PFSK-1 (cell line): Measurements from ENCODE around the gene ACTA1.

ENCODE experiments used
- FOXP2 ChIP-seq: optimal IDR thresholded peaks from 2 replicates; pipeline ENCODE3; 2011; ENCODE audit warnings: borderline replicate concordance, control low read depth, inconsistent platforms; ENCODE audit not compliant: insufficient read depth; ENCODE audit errors: extremely low read length, extremely low read depth
- POLR2AphosphoS5 ChIP-seq: IDR thresholded peaks from 2 replicates; pipeline ENCODE4 v1.6.1; 2012; ENCODE audit warnings: low read depth, mild to moderate bottlenecking, control low read depth, low read length, moderate library complexity
- REST ChIP-seq, 2 experiments: IDR thresholded peaks; 2 replicates each; pipeline versions ENCODE4 v1.6.1 to v1.8.0; 2011 to 2012; ENCODE audit warnings: low read depth in 2 of 2, low read length in 2 of 2, control low read depth in 1 of 2, inconsistent platforms in 1 of 2, mild to moderate bottlenecking in 1 of 2, moderate library complexity in 1 of 2; ENCODE audit not compliant: insufficient read depth in 1 of 2
- SIN3A ChIP-seq: IDR thresholded peaks from 2 replicates; pipeline ENCODE4 v1.6.1; 2012; ENCODE audit warnings: mild to moderate bottlenecking, low read length, moderate library complexity, borderline replicate concordance; ENCODE audit not compliant: insufficient read depth
- TAF1 ChIP-seq: IDR thresholded peaks from 2 replicates; pipeline ENCODE4 v1.6.1; 2012; ENCODE audit warnings: low read length, control low read depth, borderline replicate concordance; ENCODE audit not compliant: insufficient read depth

Gene ACTA1

GRCh38 chr1:229474509-229474908 is 40.6 kb upstream of the ACTA1 start:
- TF ChIP-seq POLR2AphosphoS5 (no peak), FOXP2 (no peak), TAF1 (no peak), SIN3A (no peak), REST (IDR thresholded peaks at IDR 0.05; ENCODE audit: insufficient read depth in 1 of 2, low read depth in 2 of 2, low read length in 2 of 2) (no peak)

- TF ChIP-seq SIN3A (no peak), REST (IDR thresholded peaks at IDR 0.05; ENCODE audit: insufficient read depth in 1 of 2, low read depth in 2 of 2, low read length in 2 of 2) (no peak), FOXP2 (no peak), TAF1 (no peak), POLR2AphosphoS5 (no peak)
Observed at GRCh38 chr1:229471175-229471574, 37.3 kb upstream of the ACTA1 start.

GRCh38 chr1:229470406-229471043 is 36.6 kb upstream of the ACTA1 start:
- TF ChIP-seq POLR2AphosphoS5 (no peak), REST (IDR thresholded peaks at IDR 0.05; ENCODE audit: insufficient read depth in 1 of 2, low read depth in 2 of 2, low read length in 2 of 2) (no peak), FOXP2 (no peak), SIN3A (no peak), TAF1 (no peak)

DNA sequence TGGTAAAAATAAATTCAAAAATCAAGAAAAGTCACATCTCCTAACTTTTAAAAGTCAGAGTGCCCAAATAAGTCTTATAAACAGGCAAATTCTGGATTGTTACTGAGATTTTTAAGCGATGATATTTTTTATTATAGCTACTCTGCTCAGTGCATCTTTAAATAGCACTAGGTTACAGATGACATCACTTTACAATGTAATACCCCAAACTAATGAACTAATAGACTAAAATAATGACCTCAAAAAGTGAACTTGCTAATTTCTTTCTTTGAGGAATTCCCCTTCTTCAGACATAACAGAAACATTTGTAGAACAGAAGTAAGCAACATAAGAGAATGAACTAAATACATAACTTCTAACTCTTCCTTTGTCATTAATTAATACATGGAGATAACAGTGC is 33.0 kb upstream of the ACTA1 start:
- TF ChIP-seq FOXP2 (no peak), POLR2AphosphoS5 (no peak), REST (IDR thresholded peaks at IDR 0.05; ENCODE audit: insufficient read depth in 1 of 2, low read depth in 2 of 2, low read length in 2 of 2) (no peak), TAF1 (no peak), SIN3A (no peak)
